HG03571 (cell line): ENCODE data around the gene MCTP1.

Experiments
- ATAC-seq: cut with Tn5 transposase; IDR thresholded peaks from one replicate; pipeline ENCODE4 v1.9.1; 2021; ENCODE audit not compliant: unreplicated experiment

MCTP1 gene

DNA sequence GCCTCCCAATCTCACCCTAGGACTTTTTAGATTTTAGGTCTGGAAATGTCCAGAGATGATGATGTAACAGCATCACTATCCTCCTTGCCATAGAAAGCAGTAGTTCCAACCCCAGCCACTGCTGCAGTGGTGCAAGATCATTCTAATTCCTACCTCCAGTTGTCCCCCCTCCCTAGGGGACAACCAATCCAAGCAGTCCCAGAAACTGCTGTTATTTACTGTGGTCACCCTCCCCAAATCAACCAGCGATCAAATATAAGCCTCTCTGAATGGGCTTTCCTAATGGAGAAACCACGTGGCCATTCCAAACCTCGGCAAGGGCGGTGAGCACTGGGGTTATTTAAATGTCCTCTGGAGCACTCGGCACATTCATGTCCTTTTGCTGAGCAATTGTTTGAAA, 506.6 kb downstream of the MCTP1 start:
- ATAC-seq, result no peak

DNA sequence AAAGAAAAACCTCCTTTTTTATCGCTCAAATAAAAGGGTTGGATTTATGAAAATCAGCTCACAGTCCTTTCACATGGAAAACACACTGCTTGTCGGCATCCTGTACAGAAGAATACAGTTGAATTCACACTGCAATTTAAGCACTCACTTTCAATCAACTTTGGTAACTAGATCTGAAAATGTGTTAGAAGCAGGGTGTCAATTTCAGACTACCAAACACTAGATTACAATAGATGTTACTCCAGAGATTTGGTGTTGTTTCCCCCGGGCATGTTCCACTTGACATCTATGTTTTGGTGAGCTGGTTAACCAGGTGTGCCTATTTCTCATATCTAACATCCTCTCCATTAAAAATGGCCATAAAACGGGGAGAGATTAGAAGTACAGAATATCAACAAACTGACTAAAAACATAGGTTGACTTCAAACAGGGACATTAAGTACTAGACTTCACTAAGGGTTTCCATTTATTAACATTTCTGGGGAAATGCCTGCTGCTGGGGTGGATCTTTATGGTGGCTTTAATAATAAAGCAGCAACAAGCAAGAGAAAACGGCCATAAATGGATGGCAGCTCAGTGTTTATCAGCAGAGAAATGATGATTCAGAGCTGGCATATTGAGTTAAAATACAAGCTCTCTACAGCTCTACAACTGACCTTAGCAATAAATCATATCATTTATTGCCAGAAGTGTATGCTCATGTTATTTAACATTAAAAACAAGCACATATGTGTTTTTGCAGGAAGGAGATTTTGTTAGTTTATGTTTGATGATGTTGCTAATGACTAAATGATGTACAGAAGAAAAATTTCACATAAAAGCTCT, 507.6 kb downstream of the MCTP1 start:
- no peak for ATAC-seq

DNA sequence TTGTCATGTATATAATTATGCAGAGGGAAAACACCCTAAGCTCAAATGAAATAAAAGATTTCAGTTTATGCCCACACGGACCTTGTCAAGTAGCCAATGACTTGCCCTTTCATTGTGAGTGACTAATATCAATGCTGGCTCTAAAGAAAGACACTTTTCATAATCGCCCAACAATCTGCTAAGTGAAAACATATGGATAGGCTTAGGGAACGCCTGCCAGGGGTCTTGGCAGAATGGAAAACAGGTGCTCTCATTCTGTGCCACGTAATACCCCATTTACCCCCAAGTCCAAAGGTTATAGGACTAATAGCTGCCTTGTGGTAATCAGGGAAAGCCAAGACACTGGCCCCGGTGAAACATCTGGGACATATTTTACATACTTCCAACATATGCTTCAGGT, 508.7 kb downstream of the MCTP1 start:
- ATAC-seq, result no peak

DNA sequence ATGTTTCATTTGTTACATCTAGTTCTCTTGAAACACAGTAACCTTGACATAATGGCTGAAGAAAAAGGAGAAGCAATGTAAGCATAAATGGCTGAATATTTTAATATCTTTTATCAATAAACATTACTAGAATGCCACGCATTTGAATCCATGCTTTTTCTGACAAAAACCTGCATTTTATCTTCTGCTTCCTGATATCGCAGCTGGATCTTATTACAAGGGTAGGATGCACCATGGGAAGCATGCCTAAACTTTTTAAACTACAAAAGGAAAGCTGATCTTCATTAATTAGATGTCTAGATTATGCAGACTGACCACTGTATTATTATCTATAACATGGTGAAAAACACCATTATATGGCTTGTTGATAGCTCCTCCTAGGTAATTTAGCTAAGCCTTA, 509.8 kb downstream of the MCTP1 start:
- ATAC-seq, result no peak

DNA sequence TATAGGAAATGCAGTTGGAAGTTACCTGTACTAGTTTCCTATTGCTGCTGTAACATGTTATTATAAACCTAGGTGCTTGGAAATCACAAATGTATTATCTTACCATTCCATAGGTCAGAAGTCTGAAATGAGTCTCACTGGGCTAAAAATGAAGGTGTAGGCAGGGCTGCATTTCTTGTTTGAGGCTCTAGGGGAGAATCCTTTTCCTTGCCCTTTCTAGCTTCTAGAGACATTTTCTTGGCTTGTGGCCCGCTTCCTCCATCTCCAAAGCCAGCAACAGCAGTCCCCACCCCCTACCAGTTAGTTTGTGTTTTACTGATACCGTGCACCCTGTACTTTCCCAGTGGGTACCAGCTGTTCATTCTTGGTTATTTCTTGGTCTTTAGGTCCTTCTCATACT, 513.2 kb downstream of the MCTP1 start:
- ATAC-seq, result no peak

DNA sequence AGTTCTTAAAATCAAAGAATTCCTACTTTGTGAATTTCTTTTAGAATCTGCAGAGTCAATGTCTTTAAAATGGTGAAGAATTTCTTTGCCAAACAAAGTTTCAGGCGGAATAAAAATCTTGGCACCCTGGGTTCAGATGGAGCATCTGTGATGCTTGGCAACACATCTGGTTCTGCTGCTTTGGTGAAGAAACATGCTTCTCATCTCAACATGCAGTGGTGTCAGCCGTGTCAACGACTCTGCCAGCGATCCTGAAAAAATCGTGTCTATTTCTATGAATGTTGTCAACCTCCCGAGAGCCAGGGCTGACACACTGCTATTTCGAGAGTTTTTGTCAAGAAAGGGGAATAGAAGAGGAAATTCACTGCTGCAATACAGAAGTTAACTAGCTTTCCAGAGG, 514.9 kb downstream of the MCTP1 start:
- ATAC-seq, result no peak

DNA sequence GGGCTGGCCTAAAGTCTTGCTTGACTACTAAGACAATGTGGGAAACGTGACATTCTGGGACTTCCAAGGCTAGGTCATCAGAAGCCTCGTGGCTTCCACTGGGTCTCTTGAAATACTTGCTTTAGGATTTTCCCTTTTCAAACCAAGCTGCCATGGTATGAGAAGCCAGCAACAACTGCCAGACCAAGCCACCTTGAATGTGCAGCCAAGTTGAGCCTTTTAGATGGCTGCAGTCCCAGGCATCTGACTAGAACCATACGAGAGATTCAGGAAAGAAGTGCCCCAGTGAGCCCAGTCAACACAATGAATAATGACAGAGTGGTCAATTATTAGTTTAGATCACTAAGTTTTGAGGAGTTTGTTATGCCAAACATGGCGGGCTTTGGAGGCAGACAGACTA, 523.1 kb downstream of the MCTP1 start:
- ATAC-seq, result no peak

DNA sequence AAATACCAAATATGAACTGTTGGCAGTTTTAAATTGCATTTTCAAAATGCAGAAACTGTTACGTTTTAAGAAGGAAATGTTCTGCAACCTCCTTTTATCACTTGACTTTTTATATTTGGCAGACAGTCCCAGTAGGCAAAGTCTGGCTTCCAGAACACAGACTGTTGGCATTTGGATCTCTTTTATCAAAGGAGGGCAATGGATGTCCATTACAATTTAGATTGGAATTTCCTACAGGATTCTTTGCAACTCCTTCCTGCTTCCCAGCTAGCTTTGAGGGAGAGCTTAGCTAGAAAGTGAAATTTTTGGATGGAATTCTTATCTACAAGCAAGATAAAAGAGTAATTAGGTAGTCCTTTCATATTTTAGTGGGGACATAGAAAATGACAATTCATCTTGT, 523.8 kb downstream of the MCTP1 start:
- no peak for ATAC-seq

DNA sequence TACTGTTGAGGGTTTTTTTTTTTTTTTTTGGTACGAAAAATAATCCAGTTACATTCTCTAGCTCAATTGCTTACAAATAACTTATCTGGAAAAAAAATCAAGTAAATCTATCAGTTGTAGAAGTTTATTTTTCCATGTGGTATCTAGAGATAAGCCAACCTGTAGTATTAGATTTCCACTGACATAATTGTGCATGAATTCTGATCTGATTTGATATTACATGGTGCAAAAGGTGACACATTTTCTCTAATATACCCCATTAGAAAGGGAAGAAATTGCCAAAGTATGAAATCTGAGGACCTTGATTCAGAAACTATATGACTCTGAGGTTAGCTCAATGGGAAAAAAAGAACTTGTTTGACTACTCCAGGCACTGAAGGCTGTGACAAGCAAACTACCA, 524.9 kb downstream of the MCTP1 start:
- ATAC-seq, result no peak

DNA sequence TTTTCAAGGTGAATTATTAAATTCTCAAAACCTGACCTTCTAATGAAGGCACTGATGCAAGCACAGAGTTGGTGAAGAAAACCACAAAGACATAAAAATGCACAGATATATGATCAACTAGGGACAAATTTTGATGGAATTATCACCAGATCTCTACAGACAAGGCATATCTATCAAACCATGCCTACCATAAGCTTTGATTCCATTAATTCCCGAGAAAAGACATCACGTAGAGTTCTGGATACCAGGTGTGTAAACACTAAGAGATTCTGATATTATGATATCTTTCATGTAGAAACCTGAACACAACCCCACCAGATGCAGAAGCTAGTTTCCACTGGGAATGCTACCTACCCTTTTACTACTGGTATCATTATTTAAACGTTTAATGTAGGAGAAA, 525.9 kb downstream of the MCTP1 start:
- no peak for ATAC-seq

DNA sequence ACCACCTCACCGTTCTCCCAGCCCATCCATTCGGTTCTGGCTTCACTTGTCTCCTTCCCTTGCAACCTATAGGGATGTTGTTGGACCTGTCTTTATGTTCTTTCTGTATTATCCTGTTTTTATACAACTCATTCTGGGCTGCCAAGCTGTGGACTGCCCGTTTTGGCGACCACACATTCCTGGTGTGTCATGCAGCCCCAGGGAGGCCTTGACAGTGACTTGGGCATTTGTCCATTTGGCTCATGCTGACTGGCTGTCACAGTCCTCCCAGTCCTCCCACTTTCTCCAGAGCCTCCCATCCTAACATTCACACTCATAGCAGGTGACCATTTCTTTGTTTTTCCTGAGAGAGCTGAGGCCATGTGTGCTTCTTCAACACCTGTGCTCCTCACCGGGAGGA, 530.1 kb downstream of the MCTP1 start:
- no peak for ATAC-seq

DNA sequence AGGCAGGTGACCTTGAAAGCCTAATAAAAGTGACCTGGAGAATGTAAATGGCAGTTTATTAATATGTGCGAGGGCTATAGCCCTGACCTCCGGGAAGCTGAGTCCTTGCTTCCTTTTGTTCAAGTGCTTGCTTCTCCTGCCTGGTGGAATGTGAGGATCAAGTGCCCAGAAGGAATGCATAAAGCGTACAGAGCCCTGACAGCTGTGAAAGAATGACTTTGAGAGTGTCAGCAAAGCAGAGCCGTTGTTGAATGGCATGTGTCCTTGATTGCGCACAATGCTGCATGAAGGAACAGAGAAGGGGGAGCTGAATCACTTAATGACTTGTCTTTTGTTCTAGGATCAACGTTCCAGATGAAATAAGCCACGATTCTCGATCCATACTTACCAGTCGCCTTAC, 533.4 kb downstream of the MCTP1 start:
- ATAC-seq, result no peak

DNA sequence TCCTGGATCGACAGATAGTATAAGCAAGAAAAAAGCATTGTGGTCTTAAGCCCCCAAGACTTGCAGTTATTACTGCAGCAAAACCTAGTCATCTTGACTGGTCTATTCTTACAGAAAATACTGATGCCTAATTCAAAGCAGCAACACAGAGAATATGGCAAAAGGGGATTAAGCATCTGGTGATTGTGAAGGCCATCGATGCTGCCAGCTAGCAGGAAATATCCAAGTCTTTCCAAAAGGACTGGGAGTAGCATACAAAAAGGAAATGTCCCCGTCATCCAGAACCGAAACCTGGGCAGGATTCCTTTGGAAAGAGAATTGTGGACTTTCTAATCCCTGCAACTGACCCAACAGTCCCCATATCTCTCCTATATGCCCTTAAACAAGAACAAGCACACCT, 534.2 kb downstream of the MCTP1 start:
- no peak for ATAC-seq

DNA sequence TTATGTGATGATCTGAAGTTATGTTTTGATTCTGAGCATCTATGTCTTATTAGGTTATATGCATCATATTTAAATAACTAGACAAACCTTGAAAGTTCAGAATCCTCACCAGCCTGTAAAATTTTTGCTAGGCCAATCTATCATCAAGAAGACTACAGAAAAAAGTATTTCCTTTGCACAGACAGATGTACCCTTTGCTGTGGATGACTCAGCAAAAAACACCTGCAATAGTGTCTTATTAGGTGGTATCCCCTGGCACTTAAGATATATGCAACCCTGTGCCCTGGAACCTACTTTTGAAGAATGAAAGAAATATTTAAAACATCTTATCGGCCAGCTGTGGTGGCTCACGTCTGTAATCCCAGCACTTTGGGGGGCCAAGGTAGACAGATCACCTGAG, 535.9 kb downstream of the MCTP1 start:
- ATAC-seq, result no peak

DNA sequence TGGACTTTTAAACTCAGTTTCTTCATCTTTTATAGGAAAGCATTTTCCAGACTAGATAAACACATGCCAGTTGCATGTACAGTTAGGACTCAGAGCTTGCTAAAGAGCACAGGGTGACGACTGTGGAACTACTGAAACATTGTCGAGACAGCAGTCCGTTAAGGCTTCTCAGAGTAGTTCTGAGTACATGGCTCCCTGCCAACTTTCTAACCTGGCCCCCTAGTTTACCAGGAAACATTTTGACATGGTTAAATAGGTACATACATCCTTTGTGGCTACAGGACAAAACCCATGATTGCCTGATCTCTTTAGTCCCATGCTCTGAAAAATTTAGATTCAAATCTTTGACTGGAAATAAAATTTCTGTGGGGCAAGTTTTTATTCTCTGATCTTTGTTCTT, 536.7 kb downstream of the MCTP1 start:
- no peak for ATAC-seq

DNA sequence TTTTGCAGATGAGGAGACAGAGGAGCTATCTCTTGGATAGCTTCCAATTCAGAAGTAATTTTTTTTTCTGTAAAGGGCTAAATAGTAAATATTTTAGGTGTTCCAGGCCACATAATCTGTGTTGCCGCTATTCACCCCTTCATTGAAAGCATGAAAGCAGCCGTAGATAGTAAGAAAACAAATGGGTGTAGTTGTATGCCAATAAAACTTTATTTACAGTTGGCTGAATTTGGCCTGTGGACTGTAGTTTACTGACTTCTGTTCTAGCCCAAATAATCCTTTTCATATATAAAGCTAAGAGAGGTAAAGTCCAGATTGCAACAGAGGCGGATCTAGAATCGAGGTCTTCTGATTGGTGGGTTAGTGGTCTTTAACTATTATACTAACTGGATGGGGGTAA, 537.5 kb downstream of the MCTP1 start:
- no peak for ATAC-seq

DNA sequence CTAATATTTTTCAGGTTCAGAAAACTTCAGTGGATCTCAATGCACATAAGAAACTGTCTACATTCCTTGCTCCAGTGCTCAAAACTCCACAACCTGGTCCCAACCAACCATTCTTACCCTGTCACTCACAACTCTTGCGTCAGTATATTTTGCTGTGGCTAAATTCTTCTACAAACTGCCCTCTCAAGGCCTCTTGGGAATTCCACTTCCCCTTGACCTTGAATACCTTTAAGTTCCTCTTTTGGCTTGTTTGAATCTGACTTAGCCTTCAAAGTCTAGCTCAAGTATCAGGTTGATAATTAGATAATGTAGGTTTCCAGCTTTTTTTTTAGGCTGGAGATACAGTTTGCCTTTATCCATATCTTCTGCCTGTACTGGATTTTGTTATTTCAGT, 538.2 kb downstream of the MCTP1 start:
- ATAC-seq, result peak; percentile 54

DNA sequence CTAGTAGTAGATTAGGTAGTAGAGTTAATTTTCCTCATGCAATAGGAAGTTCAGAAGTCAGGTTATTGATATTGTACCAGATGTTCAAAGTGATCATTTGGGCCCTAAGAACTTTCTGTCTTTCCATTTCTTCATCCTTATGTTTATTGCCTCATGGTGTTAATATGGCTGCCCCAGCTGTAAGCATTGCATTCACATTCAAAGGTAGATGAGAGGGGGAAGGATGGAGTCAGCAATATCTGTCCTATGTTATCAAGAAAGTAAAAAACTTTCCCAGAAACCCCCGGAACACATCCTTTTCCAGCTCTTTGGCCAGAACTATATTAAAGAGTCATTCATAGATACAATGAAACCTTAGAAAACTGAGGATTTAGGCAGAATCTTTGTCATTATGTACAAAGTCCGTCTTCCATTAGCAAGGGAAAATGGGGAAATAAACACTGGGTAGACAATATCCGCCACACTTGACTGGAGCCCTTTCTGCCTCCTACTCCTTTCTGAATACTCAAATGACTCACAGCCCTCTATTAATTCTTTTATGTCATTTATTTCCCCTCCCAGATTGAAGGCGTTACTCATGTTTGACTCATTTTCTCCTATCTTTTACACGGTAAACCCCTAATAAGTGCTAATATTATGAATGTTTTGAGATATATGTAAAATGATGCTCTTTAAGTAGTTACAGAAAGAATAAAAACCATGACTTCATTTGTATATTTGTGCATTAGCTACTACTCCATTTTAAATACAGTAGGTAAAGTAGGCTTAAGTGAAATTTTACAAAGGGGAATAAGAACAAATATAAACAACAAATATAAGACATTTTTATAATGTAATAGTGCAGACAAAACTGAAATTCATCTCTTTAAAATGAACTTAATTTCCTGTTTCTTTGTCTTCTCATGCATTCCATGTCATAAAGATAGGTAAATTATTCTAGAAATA, 538.8 kb downstream of the MCTP1 start:
- peak; percentile 70 for ATAC-seq

DNA sequence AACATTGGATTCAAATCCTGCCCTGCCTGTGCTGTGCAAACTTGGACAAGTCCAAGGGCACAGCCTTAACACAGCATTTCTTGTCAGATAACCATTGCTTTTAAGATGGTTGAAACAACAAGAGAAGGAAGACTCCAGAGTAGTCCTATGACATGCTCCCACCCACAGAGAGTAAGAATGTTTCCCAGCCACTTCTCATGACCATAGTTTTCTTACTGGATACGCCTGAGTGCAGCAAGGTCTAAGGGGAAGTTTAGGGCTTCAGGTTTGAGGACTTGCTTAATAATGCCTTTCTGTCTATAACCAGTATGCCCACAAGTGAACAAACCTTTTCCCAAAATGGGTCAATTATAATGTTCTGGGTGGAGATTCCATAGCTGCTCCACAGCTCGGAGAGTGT, 540.0 kb downstream of the MCTP1 start:
- ATAC-seq, result no peak

DNA sequence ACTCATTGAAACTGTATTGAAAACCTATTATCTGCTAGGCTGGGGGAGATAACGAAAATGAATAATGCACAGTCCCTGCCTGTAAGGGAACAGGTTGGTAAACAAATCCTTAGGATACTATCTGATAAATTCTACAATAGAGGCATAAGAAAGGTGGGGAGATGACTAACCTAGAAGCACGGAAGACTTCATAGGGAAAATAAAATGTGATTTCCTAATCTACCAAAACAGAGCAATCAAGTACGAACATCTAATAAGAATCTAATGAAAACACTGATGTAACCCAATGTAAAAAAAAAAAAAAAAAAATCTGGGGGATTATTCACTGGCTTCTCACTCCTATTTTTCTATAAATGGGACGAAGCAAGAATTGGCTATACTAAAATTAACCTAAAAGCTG, 542.0 kb downstream of the MCTP1 start:
- ATAC-seq, result no peak

DNA sequence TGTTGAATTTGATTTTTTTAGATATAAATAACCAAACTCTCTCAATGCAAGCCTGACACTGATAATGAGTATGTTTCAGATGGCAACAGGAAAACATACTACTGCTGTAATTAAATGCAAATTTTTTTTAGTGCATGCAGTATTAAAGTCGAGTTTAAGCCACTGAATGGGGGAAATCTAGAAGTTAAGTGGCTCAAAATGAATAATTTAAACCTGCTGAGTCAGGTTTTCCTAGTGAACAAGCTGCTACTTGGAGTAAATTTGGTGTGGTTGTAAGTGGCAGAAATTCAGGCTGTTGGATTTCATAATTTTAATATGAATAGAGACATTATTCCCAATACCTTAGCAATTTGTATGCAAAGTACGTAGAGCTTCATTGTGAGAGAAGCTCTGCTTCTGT, 544.6 kb downstream of the MCTP1 start:
- ATAC-seq, result no peak

DNA sequence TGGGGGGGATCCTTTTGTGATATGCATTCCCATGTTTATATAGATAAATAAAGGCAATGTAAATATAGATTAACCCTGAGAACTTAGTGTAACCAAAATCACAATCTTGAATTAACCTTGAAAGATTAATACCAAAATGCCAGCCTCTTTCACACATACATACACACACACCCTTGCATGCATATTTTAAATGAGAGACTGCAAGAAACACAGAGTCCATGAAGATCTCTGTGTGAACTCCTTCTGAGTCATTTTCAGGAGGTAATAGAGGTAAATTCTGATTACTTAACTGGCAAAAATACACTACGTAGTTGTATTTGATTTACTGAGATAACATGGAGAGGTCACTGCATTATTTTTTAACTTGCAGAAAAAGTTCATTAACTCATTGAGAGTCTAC, 548.4 kb downstream of the MCTP1 start:
- ATAC-seq, result no peak
